Measurements from ENCODE around the gene DZIP1L. TPM values are rescaled to one million over a fixed set of nuclear protein-coding genes. Genes with fewer than 3 reads are reported as not detected.

DZIP1L gene
- total RNA-seq, 3 donors from 2014 or later, result 1.8 to 9.2 (median 3.2) TPM

- no peak for TF ChIP-seq CTCF (IDR thresholded peaks at IDR 0.05)
- DNase-seq (no peak), ATAC-seq (no peak)
- intact Hi-C loops (cut with DNase I, micrococcal nuclease), result no loop called here
- H3K4me3 ChIP-seq, result no peak overlapping the region
- no peaks in the 10 kb centered on the region for H3K36me3 ChIP-seq (ENCODE audit: low read depth)
- H3K9me3 ChIP-seq, result no peaks in the 10 kb centered on the region
- H3K4me1 ChIP-seq (ENCODE audit: low read depth), result no peaks in the 10 kb centered on the region
Measured at GRCh38 chr3:138057384-138057783, 58.0 kb downstream of the DZIP1L start.

- no peak for DNase-seq
- Histone ChIP-seq H3K9me3 (no peaks in the 10 kb centered on the region), H3K4me1 (ENCODE audit: low read depth) (no peaks in the 10 kb centered on the region), H3K4me3 (no peak overlapping the region), H3K36me3 (ENCODE audit: low read depth) (no peaks in the 10 kb centered on the region)
- no peak for TF ChIP-seq CTCF (IDR thresholded peaks at IDR 0.05)
- ATAC-seq, result no peak
- intact Hi-C loops (cut with DNase I, micrococcal nuclease), result no loop called here
Measured at GRCh38 chr3:138054057-138054456, 61.4 kb downstream of the DZIP1L start.

- intact Hi-C loops (cut with DNase I, micrococcal nuclease), result no loop called here
- peak in 2 of 3 donors; percentile 43 to 51 for DNase-seq
- peak; percentile 52 for ATAC-seq
- no peaks in the 10 kb centered on the region for H3K36me3 ChIP-seq (ENCODE audit: low read depth)
- TF ChIP-seq CTCF (IDR thresholded peaks at IDR 0.05), result no peak
- H3K4me3 ChIP-seq, result no peak overlapping the region
- H3K4me1 ChIP-seq (ENCODE audit: low read depth), result no peaks in the 10 kb centered on the region
- no peaks in the 10 kb centered on the region for H3K9me3 ChIP-seq
Measured at GRCh38 chr3:138051947-138052802, 63.2 kb downstream of the DZIP1L start.

GRCh38 chr3:138049157-138049919, 66.1 kb downstream of the DZIP1L start:
- intact Hi-C loops (cut with DNase I, micrococcal nuclease), result no loop called here
- no peak for TF ChIP-seq CTCF (IDR thresholded peaks at IDR 0.05)
- no peak overlapping the region for H3K4me3 ChIP-seq
- no peaks in the 10 kb centered on the region for H3K4me1 ChIP-seq (ENCODE audit: low read depth)
- ATAC-seq (no peak), DNase-seq (no peak)
- no peaks in the 10 kb centered on the region for H3K9me3 ChIP-seq
- H3K36me3 ChIP-seq (ENCODE audit: low read depth), result no peaks in the 10 kb centered on the region

GRCh38 chr3:138047596-138048158, 67.7 kb downstream of the DZIP1L start:
- TF ChIP-seq CTCF (IDR thresholded peaks at IDR 0.05), result no peak
- intact Hi-C loops (cut with DNase I, micrococcal nuclease), result no loop called here
- H3K4me1 ChIP-seq (ENCODE audit: low read depth), result no peaks in the 10 kb centered on the region
- H3K9me3 ChIP-seq, result no peaks in the 10 kb centered on the region
- DNase-seq (no peak), ATAC-seq (no peak)
- H3K36me3 ChIP-seq (ENCODE audit: low read depth), result no peaks in the 10 kb centered on the region
- H3K4me3 ChIP-seq, result no peak overlapping the region
